Measurements from ENCODE around the gene ZKSCAN4.

The ZKSCAN4 gene

GRCh38 chr6:28248916-28249315, 3.2 kb downstream of the ZKSCAN4 start:
- no peak for DNase-seq (ENCODE audit: low read depth)

DNA sequence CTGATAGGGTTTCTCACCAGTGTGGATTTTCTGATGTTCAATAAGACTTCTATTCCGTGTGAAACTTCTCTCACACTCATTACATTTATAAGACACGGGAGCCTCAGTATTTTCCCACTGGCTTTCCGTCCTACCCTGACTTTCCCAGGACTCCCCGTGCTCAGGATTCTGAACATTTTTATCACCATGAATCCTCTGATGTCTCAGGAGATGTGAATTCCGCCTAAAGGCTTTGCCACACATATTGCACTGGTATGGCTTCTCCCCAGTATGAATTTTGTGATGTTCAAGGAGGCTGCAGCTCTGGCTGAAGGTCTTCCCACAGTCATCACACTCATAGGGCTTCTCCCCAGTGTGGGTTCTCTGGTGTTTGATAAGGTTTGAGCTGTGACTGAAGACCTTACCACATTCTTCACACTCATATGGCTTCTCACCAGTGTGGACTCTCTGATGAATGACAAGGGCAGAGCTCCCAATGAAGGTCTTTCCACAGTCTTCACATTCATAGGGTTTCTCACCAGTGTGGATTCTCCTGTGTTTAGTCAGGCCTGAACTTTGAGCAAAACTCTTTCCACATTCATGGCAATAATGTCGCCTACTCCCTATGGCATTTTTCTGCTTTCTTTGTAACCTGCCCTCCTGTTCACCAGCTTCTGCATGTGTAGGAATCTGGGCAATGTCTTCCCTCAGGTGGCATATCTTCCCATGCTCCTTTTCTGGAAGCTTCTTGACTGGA, 6.7 kb downstream of the ZKSCAN4 start:
- DNase-seq (ENCODE audit: low read depth) = no peak

GRCh38 chr6:28243946-28244345, 8.1 kb downstream of the ZKSCAN4 start:
- DNase-seq (ENCODE audit: low read depth) = no peak

DNA sequence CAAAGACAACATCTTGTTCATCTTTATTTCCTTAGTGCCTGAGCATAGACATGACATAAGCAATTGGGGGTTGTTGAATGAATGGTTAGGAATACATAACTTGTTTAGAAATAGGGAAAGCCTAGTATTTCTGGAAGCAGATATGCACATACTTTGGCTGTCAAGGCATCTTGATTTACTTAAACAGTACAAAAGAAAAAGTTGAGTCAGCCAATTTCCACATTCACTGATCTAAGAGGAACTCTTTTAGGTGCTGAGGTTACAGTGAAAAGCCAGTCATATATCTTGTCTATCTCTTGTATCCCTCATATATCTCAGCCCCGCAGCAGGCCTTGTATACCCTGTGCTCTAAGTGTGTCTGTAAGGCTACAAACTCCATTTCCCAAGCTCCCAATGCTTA, 11.6 kb downstream of the ZKSCAN4 start:
- DNase-seq (ENCODE audit: low read depth) = no peak

GRCh38 chr6:28239636-28240035, 12.4 kb downstream of the ZKSCAN4 start:
- no peak for DNase-seq (ENCODE audit: low read depth)

DNA sequence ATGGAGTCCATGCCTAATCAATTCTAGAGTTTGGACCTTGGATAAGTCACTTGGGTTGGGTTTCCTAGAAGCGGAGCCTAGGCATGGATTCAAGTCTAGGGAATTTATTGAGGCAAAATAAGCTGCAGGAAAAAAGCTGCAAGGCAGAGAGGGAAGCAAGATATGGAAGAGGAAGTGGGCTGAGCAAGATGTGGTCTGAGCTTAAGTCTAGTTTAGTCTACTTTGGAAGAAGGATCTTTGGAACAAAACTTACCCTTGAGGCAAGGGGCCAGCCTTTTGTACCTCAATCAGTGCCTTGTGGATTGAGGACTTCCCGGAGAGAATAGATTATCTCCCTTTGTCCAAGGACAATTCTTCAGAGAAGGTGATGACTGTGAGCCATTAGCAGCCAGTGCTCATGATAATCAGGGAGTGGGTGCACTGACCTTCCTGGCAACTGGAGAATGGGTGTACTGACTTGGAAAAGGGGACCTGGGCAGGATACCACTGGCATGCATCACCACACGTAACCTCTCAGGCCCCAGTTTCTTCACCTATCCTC, 16.1 kb downstream of the ZKSCAN4 start:
- DNase-seq (ENCODE audit: low read depth) = no peak

DNA sequence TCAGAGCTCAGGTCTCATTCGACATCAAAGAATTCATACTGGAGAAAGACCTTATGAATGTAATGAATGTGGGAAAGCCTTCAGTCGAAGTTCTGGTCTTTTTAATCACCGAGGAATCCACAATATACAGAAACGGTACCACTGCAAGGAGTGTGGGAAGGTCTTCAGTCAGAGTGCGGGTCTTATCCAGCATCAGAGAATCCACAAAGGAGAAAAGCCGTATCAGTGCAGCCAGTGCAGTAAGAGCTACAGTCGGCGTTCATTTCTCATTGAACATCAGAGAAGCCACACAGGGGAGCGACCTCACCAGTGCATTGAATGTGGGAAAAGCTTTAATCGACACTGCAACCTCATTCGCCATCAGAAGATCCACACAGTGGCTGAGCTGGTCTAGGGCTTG, 19.3 kb downstream of the ZKSCAN4 start:
- DNase-seq (ENCODE audit: low read depth) = no peak

GRCh38 chr6:28226460-28226859, 25.6 kb downstream of the ZKSCAN4 start:
- no peak for DNase-seq (ENCODE audit: low read depth)

GRCh38 chr6:28225056-28225834, 26.8 kb downstream of the ZKSCAN4 start, which contains the start of gene ZSCAN9:
Gene ZSCAN9, plus strand, starts transcription at chr6:28225275. Its CDS starts 1,810 bp downstream, at chr6:28227085.
- peak; percentile 22 for DNase-seq (ENCODE audit: low read depth)

DNA sequence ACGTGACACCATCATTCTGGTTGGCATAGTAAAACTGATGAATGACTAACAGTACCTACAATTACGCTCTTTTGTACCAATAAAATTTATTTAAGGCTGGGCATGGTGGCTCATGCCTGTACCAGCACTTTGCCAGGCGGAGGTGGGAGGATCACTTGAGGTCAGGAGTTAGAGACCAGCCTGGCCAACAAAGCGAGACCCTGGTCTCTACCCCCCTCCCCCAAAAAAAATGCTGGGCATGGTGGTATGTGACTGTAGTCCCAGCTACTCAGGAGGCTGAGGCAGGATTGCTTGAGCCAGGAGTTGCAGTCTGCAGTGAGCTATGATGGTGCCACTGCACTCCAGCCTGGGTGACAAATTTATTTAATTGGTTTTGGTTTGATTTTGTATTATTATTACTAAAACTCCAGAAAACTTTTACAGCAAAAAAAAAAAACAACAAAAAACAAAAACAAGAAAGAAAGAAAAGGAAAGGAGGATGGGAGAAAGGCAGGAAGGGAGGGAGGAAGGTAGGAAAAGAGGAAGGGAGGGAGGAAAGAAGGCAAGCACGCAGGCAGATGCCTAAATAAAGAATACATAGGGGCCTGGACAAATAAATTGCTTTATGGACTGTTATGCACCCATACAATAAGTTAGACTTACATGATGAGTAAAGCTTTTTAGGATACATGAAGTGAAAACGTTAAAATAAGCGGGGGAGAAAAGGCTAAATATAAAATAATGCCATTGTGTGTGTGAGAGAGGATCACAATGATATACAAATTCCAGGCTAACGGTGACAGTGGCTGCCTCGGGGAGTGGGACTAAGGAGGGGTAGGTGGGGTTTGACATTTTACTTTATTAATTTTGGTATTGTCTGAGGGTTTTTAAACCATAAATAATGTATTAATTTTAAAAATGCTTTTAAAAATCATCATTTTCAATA, 27.7 kb downstream of the ZKSCAN4 start:
- no peak for DNase-seq (ENCODE audit: low read depth)

DNA sequence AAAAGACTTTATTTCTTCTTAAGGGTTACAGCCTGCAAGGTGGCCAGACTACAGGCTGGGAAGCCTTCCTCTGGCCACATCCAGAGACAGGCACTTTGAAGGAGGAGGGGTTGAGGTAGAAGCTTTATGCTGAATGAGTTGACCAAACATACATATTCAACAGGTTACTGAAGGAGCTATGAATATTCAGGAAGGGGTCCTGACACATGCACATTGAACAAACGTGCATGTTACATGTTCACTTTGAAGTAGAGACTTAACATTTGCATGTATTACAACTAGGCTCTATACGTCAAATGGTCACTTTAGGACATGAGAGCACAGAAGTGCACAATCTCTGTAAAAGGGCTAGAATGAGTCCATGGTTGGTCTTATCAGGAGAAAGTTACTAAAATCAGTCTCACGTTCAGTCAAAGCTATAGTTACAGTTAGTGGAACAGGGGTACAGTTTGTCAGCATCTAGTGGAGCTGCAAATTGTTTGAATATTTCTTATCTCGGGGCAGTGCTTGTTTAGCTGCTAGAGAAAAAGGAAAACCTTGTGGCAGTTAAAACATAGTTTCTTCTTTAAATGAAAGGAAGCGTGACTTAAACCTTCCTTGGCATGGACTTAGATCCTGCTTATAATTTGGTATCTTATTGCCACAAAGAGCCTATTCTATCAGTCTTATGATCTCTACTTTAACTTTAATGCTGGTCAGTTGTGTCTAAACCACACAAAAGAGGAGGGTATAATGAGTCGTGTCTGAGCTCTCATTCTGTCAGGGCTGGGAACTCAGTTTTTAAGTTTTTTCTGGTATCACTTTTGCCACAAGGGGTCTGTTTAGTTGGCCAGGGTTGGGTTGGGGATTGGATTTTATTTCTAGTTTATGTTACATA, 31.6 kb downstream of the ZKSCAN4 start:
- DNase-seq (ENCODE audit: low read depth) = no peak

DNA sequence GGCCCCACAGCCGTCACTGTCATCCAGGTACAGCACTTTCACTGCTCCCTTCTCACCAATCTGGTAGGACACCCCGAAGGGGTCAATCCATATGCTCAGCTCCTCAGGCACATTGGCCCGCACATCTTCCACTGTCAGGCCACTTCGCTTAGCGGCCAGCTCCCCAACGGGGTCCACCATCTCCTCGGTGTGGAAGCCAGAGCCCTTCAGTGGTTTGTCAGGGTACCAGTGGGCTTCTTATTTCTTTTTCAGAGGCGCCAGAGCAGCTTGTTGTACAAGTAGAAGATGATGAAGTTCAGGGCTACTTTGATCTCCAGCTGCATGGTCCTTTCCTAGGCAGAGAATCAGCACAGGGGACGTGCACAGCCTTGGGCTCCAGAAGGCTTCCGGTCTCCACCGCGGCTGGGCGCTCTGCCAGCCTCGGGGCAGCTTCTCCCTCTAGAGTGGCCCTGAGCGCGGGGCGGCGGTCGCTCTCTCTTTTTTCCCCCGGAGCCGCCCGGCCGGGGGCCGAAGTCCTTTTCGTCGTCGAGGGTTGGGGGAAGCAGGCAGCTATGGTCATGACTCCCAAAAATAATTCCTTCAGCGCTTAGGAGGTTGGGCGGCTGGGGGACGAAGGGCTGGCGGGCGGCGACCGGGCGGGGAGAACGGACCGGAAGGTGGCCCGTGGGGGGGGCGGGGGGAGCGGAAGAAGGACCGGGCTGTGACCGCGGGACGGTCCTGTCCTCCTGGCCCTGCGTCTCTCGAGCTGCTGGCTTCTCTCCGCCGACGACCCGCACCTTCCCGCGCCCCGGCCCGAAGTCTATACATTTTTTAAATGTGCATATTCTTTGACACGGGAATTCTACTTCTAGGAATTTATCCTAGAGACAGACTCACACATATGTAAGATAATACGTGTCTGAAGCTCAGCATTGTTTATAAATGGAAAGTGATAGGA, 33.5 kb downstream of the ZKSCAN4 start:
- DNase-seq (ENCODE audit: low read depth) = no peak

- no peak for DNase-seq (ENCODE audit: low read depth)
Measured at GRCh38 chr6:28217890-28218289, 34.2 kb downstream of the ZKSCAN4 start.

DNA sequence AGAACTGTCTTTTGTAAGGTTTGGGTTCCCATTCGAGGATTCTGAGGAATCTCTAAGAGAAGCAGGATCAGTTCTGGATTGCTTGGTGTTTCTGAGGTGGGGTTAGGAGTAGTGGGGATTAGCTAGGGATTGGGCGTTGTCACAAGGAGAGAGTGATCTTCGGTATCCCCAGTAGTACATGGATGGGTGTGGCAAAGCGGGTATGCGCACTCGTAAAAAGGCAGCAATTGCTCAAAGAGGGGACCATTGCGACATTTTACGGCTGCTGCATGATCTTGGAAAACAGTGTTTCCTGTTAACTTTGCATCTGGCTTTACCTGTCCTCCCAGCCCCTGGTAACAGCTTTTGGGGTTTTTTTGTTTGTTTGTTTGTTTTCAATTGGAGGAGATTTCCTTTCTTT, 36.6 kb downstream of the ZKSCAN4 start:
- DNase-seq (ENCODE audit: low read depth) = no peak

DNA sequence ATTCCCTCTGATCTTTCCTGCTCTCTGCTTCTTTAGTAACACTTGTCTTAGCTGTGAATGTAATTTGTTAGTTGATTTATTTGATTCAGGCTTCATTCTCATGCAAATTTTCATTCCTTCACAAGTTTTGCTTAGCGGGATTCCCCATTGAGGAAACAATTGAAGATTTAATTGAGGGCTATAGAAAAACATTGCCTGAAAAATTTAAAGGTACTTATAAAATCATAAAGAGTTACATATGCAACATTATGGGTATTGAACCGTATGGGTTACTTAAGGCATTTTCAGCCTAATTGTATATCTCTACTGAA, 38.9 kb downstream of the ZKSCAN4 start:
- DNase-seq (ENCODE audit: low read depth) = no peak

DNA sequence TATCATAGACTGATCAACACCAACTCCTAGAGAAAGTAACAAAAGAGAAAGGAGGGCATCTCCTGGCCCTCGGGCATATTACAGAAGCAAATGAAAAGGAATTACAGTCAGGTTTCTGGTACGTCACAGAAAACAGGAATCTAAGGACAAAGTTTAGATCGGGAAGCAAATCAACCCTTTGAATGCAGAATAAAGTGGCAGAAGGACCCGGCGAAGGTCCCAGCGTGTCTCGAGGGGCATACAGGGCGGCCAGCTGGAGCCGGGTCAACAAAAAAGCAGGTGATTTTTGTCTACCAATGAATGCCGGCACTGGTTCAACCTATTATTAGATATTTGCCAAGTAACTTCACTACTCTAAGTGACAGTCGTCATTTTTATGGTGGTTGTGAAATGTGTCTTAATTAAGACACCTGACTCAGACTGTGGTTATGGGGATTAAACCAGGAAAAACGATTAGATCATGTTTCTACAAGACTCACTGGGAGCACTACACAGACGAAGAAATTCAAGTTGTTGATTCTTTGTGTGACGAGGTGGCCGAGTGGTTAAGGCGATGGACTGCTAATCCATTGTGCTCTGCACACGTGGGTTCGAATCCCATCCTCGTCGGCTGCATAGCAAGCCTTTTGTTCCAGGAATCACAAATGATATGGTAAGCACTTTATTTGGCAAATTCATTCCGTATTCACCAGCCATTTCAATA, 39.4 kb downstream of the ZKSCAN4 start:
- no peak for DNase-seq (ENCODE audit: low read depth)

DNA sequence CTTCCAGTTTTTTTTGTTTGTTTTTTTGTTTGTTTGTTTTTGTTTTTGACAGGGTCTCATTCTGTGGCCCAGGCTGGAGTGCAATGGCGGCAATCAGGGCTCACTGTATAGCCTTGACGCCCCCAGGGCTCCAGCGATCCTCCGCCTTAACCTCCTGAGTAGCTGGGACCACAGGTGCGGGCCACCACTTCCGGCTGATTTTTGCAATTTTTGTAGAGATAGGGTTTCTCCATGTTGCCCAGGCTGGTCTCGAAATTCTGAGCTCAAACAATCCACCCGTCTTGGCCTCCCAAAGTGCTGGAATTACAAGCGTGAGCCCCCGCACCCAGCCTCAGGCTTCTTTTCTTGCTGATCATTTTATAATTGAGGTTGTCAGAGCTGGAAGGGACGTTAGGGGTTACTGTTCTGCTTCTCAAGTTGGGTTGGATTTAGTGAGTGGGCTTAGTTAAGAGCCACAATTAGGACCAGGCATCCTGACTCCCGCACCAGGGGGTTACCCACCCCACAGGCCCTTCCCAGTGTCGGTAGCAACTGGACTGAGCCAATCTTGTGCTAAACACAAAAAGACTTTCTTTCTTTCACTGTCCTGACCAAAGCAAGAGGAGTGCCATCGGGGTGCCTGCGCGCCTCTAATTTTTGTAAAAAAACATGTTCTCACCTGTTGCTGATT, 40.1 kb downstream of the ZKSCAN4 start:
- no peak for DNase-seq (ENCODE audit: low read depth)

DNA sequence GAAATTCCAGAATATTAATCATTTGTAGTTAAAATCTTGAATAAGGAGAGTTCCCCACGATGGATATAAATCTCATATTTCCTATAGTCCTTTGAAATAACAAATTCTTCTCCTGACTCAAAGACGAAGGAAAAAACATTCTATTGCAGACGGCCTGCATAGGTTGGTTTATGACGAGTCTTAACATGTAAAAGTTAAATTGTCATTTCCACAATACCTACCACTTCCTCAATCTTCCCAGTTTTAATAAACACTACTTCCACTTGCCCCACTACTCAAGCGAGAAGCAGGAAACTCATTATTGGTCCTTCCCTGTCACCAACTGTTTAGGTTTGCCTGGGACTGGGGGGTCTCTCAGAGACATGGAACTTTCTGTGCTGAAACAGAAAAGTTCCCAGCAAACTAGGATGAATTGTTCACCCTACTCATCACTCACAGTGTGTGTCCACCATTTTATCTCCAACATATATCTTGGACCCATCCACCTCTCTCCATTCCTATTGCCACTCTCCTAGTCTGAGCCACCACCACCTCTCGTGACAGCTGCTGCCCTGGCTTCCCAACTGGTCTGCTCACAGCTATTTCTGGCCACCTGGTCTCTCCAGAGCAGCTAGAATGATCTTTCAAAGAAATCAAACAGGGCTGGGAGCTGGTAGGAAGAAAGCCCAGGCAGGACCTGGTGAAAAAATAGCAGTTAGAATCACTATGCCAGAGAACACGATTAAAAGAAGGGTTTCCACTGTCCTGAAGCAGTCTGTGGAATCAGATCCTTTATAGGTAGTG, 42.1 kb downstream of the ZKSCAN4 start:
- no peak for DNase-seq (ENCODE audit: low read depth)
